ENCODE results near the gene PRRX2. TPM values are rescaled to one million over a fixed set of nuclear protein-coding genes. Genes with fewer than 3 reads are reported as not detected.

The PRRX2 gene
- total and polyA plus RNA-seq, 2 experiments from 2014 or later = 5.8 to 8.3 TPM

GRCh38 chr9:129719135-129719534 lies 53.7 kb downstream of the PRRX2 start:
- H3K4me3 ChIP-seq = no peak overlapping the region
- H3F3A ChIP-seq (replicated peaks; ENCODE audit: low read depth) = no peaks in the 10 kb centered on the region
- no peaks in the 10 kb centered on the region for H3K4me1 ChIP-seq (ENCODE audit: insufficient read depth)
- no peaks in the 10 kb centered on the region; the same call in 2 of the 3 replicates for H3K9me3 Mint-ChIP-seq
- H3K9me2 ChIP-seq (ENCODE audit: insufficient read depth) = no peaks in the 10 kb centered on the region
- no peaks in the 10 kb centered on the region for H3K27me3 ChIP-seq (ENCODE audit: insufficient read depth)
- H3K4me3 Mint-ChIP-seq = no peak overlapping the region
- peak; percentile 81 for DNase-seq (ENCODE audit: low spot score)
- H3K36me3 ChIP-seq (ENCODE audit: insufficient read depth) = no peaks in the 10 kb centered on the region
- no peaks in the 10 kb centered on the region for H4K20me1 ChIP-seq (replicated peaks; ENCODE audit: insufficient read depth)
- no peaks in the 10 kb centered on the region for H3K36me3 Mint-ChIP-seq (ENCODE audit: low read depth)
- H2AFZ ChIP-seq = 0 out of 2 replicates have a peak overlapping the region, but pooled peaks have one; percentile 23
- TF ChIP-seq CTCF (conservative IDR thresholded peaks at IDR 0.05; ENCODE audit: low read depth in 2 of 2) = peak; percentile 59 to 80
- TF ChIP-seq JUNB (IDR thresholded peaks at IDR 0.05; ENCODE audit: unreplicated experiment) = no peak
- H3K79me2 ChIP-seq (replicated peaks; ENCODE audit: insufficient read depth) = no peaks in the 10 kb centered on the region
- H3K27me3 Mint-ChIP-seq (ENCODE audit: insufficient read depth, low read depth, poor library complexity) = peaks cover 11% of the 10 kb centered on the region
- H3K4me1 Mint-ChIP-seq = peaks cover 3% of the 10 kb centered on the region; the same call in 1 of the 3 replicates
- H3K27ac ChIP-seq (ENCODE audit: low read depth) = no peak overlapping the region
- ATAC-seq = peak; percentile 70
- no peak overlapping the region for H3K27ac Mint-ChIP-seq
- H3K4me2 ChIP-seq = no peak overlapping the region

DNA sequence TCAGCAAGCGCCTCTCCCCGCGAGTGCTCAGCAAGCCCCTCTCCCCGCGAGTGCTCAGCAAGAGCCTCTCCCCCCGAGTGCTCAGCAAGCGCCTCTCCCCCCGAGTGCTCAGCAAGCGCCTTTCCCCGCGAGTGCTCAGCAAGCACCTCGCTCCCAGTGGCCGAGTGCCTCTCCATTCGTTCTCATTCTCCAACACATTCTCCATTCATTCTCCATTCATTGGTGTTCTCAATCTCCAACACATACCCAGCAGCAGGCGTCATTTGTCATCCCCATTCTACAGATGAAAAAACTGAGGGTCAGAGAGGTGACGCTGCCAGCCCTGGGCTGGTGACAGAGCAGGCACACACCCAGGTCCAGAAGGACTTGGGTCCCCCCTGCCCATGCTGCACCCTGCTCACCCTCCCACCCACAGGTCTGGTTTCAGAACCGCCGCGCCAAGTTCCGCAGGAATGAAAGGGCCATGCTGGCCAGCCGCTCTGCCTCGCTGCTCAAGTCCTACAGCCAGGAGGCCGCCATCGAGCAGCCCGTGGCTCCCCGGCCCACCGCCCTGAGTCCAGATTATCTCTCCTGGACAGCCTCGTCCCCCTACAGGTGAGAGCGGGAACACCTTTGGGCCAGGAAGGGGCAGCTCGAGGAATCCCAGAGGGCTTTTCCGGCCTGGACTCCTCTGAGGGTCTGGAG lies 54.9 kb downstream of the PRRX2 start:
- Mint-ChIP-seq H3K27me3 (ENCODE audit: insufficient read depth, low read depth, poor library complexity) (peaks cover 9% of the 10 kb centered on the region), H3K4me3 (no peak overlapping the region; the same call in 2 of the 3 replicates), H3K36me3 (ENCODE audit: low read depth) (no peaks in the 10 kb centered on the region), H3K27ac (no peak overlapping the region), H3K9me3 (no peaks in the 10 kb centered on the region; the same call in 2 of the 3 replicates), H3K4me1 (peaks cover 8% of the 10 kb centered on the region; the same call in 2 of the 3 replicates)
- Histone ChIP-seq H3K4me3 (no peak overlapping the region), H3K36me3 (ENCODE audit: insufficient read depth) (no peaks in the 10 kb centered on the region), H3K27ac (ENCODE audit: low read depth) (no peak overlapping the region), H3F3A (replicated peaks; ENCODE audit: low read depth) (no peaks in the 10 kb centered on the region), H2AFZ (0 out of 2 replicates have a peak overlapping the region, but pooled peaks have one; percentile 47), H3K4me2 (no peak overlapping the region), H3K27me3 (ENCODE audit: insufficient read depth) (no peaks in the 10 kb centered on the region), H3K9me2 (ENCODE audit: insufficient read depth) (no peaks in the 10 kb centered on the region), H3K79me2 (replicated peaks; ENCODE audit: insufficient read depth) (no peaks in the 10 kb centered on the region), H3K4me1 (ENCODE audit: insufficient read depth) (no peaks in the 10 kb centered on the region), H4K20me1 (replicated peaks; ENCODE audit: insufficient read depth) (no peaks in the 10 kb centered on the region)
- TF ChIP-seq ETS1 (IDR thresholded peaks at IDR 0.05) (no peak), STAT1 (IDR thresholded peaks at IDR 0.05; ENCODE audit: unreplicated experiment) (no peak), CTCF (conservative IDR thresholded peaks at IDR 0.05; ENCODE audit: low read depth in 2 of 2) (peak; percentile 67 to 79)
- TF ChIP-seq, protein P1, sequence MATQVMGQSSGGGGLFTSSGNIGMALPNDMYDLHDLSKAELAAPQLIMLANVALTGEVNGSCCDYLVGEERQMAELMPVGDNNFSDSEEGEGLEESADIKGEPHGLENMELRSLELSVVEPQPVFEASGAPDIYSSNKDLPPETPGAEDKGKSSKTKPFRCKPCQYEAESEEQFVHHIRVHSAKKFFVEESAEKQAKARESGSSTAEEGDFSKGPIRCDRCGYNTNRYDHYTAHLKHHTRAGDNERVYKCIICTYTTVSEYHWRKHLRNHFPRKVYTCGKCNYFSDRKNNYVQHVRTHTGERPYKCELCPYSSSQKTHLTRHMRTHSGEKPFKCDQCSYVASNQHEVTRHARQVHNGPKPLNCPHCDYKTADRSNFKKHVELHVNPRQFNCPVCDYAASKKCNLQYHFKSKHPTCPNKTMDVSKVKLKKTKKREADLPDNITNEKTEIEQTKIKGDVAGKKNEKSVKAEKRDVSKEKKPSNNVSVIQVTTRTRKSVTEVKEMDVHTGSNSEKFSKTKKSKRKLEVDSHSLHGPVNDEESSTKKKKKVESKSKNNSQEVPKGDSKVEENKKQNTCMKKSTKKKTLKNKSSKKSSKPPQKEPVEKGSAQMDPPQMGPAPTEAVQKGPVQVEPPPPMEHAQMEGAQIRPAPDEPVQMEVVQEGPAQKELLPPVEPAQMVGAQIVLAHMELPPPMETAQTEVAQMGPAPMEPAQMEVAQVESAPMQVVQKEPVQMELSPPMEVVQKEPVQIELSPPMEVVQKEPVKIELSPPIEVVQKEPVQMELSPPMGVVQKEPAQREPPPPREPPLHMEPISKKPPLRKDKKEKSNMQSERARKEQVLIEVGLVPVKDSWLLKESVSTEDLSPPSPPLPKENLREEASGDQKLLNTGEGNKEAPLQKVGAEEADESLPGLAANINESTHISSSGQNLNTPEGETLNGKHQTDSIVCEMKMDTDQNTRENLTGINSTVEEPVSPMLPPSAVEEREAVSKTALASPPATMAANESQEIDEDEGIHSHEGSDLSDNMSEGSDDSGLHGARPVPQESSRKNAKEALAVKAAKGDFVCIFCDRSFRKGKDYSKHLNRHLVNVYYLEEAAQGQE (IDR thresholded peaks at IDR 0.05; ENCODE audit: unreplicated experiment) = no peak
- peak; percentile 86 for ATAC-seq
- DNase-seq (ENCODE audit: low spot score) = peak; percentile 91

Measured in GM23338 (cell line).